Activated T-cell treated with anti-CD3 and anti-CD28 coated beads for 24 hours (primary cell): ENCODE data around the gene MZT2B.
"Not testable (repeated sequence)": the region's sequence is repeated elsewhere in the genome, so short reads cannot be mapped to it uniquely, and the experiment has no call there.

Source experiments
- DNase-seq: peaks from one replicate; pipeline ENCODE4 v3.0.0-alpha.2; 2020; ENCODE audit warnings: low read depth

MZT2B gene

DNA sequence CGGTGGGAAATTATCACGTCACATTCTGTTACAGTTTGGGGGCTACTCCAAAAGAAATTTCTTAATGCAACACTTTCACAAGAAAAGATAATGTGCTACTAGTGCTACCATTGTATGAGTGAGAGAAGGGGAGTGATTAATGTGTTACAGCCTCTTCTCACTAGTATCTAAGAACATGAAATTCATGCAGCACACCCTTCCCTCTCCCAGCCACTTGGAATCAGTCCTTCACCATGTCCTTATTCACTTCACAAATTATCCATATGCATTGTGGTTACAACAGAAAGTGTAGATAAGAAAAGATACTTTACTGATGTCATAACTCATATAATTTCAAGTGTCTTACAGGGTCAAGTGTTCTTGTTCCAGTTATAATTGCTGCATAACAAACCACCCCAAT, 37.1 kb downstream of the MZT2B start:
- DNase-seq = not testable (repeated sequence)

- DNase-seq = not testable (repeated sequence)
These were observed 38.4 kb downstream of the MZT2B start for GRCh38 chr2:130220505-130220904.

DNA sequence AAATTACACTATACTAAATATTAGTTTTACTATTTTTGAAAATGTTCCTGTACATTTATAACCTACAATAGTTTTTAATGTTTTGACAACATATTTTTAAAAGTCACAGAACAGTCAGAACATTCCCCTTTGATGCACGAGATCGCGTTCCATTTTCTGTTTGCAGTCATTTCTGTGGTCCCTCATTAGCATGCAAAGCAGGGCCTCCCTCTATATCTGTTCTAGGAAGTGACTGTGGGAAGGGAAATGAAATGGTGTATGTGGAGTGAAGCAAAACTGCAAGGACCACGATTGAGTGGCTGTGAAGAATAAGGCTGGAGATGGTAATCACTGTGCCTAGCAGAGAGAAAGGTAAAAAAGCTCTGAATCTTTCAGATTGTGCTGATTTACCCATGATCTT, 40.5 kb downstream of the MZT2B start:
- not testable (repeated sequence) for DNase-seq

DNA sequence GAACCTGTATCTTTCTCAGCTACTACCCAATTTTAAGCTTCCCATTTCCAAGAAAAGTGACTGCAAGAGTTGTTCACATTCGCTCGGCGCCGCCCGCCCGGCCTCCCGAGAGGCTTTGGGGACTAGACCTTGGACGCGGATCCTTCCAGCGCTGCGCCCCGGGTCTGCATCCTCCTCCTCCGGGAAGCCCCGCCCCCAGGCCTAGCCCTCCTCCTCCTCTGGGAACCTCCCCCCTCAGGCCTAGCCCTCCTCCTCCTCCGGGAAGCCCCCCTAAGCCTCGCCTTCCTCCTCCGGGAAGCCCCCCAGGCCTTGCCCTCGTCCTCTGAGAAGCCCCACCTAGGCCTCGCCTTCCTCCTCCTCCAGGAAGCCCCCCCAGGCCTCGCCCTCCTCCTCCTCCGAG, 45.9 kb downstream of the MZT2B start:
- not testable (repeated sequence) for DNase-seq

GRCh38 chr2:130228467-130229160, 46.6 kb downstream of the MZT2B start:
- not testable (repeated sequence) for DNase-seq

DNA sequence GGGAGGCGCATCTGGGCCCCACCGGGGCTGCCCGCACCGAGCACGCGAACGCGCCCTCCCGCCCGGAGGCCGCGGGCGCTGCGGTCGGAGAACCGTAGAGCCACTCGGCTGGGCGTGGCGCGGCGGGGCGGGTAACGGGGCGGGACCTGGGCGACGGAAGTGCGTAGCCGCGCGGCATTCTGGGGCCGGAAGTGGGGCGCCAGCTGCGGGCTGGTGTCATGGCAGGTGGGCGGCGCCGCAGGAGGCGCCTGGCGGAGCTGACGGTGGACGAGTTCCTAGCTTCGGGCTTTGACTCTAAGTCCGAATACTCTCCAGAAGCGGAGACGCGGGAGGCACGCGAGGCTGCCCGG, 47.1 kb downstream of the MZT2B start:
- DNase-seq = not testable (repeated sequence)

DNA sequence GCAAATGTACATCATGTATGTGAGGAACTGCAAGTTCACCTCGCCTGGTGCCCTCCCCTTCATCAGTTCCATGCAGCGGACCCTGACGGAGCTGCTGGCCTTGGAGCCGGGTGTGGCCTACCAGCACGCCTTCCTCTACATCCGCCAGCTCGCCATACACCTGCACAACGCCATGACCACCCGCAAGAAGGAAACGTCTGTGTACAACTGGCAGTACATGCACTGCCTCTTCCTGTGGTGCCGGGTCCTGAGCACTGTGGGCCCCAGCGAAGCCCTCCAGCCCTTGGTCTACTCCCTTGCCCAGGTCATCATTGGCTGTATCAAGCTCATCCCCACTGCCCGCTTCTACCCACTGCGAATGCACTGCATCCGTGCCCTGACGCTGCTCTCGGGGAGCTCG, 48.3 kb downstream of the MZT2B start:
- DNase-seq = not testable (repeated sequence)

- DNase-seq = not testable (repeated sequence)
These were observed 48.8 kb downstream of the MZT2B start for GRCh38 chr2:130230907-130231306.

DNA sequence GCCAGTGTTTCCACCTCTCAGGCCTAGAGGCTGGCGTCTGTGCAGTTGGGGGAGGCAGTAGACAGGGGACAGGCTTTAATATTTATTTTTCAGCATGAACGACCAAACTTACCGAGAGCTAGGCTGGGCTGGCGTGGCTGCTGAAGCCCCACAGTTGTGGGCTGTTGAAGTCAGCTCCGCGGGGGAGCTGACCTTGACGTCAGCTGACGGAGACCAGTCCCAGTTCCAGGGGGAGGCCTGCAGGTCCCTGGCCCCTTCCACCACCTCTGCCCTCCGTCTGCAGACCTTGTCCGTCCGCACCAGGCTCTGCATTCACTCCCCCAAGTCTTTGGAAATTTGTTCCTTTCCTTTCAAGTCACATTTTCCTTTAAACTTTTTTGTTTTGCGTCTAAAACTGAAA, 49.6 kb downstream of the MZT2B start:
- DNase-seq = no peak

DNA sequence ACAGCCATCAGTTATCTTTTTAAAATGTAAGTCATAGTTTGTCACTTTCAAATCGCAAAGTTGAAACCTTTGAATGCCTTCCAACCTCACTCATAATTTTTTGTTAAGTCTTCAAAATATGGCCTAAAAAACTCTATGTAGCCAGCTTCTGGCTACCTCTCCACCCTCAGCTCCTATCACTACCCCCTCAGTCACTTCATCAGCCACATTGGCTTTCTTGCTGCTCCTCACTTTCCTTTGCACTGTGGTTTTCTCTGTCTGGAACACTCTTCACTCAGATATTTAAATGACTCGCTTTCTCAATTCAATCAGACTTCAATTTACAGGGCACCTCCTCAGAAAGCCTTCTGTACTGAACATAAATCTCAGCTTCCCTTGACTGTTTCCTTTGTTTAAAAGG, 51.0 kb downstream of the MZT2B start:
- DNase-seq = not testable (repeated sequence)

DNA sequence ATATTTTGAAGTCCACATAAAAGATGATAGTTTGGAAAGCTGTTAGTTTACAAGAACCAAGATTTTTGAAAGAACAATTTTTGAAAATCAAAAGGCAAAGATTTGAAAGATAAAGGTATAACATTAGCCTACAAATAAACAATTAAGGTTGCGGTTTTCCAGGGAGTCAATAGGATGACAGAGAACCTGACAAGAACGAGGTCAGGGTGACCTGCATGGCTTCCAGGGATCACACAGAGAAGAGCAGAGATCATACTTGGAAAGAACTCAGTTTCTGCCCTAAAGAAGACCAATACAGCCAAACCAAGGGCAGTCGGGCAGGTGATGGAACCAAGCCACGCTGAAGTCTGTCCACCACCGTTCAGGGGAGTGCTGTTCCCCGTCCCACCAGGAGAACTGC, 57.5 kb downstream of the MZT2B start:
- DNase-seq = not testable (repeated sequence)
